ENCODE results near the gene CPB1.

- TF ChIP-seq POLR2A (IDR thresholded peaks at IDR 0.05): no peak
- TF ChIP-seq, protein P1, sequence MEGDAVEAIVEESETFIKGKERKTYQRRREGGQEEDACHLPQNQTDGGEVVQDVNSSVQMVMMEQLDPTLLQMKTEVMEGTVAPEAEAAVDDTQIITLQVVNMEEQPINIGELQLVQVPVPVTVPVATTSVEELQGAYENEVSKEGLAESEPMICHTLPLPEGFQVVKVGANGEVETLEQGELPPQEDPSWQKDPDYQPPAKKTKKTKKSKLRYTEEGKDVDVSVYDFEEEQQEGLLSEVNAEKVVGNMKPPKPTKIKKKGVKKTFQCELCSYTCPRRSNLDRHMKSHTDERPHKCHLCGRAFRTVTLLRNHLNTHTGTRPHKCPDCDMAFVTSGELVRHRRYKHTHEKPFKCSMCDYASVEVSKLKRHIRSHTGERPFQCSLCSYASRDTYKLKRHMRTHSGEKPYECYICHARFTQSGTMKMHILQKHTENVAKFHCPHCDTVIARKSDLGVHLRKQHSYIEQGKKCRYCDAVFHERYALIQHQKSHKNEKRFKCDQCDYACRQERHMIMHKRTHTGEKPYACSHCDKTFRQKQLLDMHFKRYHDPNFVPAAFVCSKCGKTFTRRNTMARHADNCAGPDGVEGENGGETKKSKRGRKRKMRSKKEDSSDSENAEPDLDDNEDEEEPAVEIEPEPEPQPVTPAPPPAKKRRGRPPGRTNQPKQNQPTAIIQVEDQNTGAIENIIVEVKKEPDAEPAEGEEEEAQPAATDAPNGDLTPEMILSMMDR (IDR thresholded peaks at IDR 0.05): no peak
- no peak for TF ChIP-seq EP300 (IDR thresholded peaks at IDR 0.05)
- no peak for TF ChIP-seq POLR2AphosphoS5 (IDR thresholded peaks at IDR 0.05)
These were observed 17.8 kb upstream of the CPB1 start for GRCh38 chr3:148809835-148810234.
